AG04449 (cell line): ENCODE measurements around the gene UPK1B.

ENCODE experiments used
- CTCF ChIA-PET: fragments of 350-600 bp; formaldehyde crosslinking; extraction: SDS; loops from one replicate; lab custom pipeline; 2021; ENCODE audit warnings: antibody characterized with exemption; lab: Yijun Ruan, JAX
- POLR2A ChIA-PET: fragments of 400-600, 350-600 bp; formaldehyde crosslinking; extraction: SDS; loops from one replicate; lab custom pipeline; 2020; ENCODE audit warnings: antibody characterized with exemption, inconsistent platforms; lab: Yijun Ruan, JAX
- DNase-seq: peaks from one replicate; pipeline ENCODE4 v3.0.0-alpha.2; 2010; ENCODE audit warnings: low read depth, low spot score
- H3K4me3 ChIP-seq: 2 replicates; pipeline ENCODE4 v1.5.1; 2011; ENCODE audit warnings: low read depth, mild to moderate bottlenecking, control low read depth, low read length
- CTCF ChIP-seq: IDR thresholded peaks from one replicate; pipeline ENCODE4 v1.5.1; 2011; ENCODE audit warnings: mild to moderate bottlenecking, moderate library complexity, low read length, control low read depth, inconsistent platforms; ENCODE audit not compliant: insufficient read depth; ENCODE audit errors: missing control alignments

The UPK1B gene

GRCh38 chr3:119223511-119223910 lies 50.1 kb downstream of the UPK1B start:
- no peak for TF ChIP-seq CTCF
- no peak overlapping the region for H3K4me3 ChIP-seq
- ChIA-PET CTCF (interaction anchor here (0.9 kb wide), 1 partner anchor 76 kb away, joined by 3 read pairs; no protein-coding TSS in a partner anchor), POLR2A (interaction anchor here (0.7 kb wide), 1 partner anchor 11 kb away, joined by 3 read pairs; no protein-coding TSS in a partner anchor)
- no peak for DNase-seq

- POLR2A ChIA-PET: interaction anchor here (0.7 kb wide), 1 partner anchor 12 kb away, joined by 3 read pairs; no protein-coding TSS in a partner anchor
Measured at GRCh38 chr3:119225121-119225520, 51.7 kb downstream of the UPK1B start.

GRCh38 chr3:119227070-119227850 lies 53.9 kb downstream of the UPK1B start:
- no peak for TF ChIP-seq CTCF

More at GRCh38 chr3:119225121-119225520, 51.7 kb downstream of the UPK1B start:
- DNase-seq: no peak
- CTCF ChIA-PET: interaction anchor here (0.7 to 2.7 kb wide), 6 partner anchors 8 to 456 kb away, joined by 3 to 12 read pairs (median 6); partner anchors contain the start of genes B4GALT4 and TEX55
- no peak overlapping the region for H3K4me3 ChIP-seq
- no peak for TF ChIP-seq CTCF

GRCh38 chr3:119228373-119229145 lies 55.2 kb downstream of the UPK1B start:
- DNase-seq: no peak
- no peak for TF ChIP-seq CTCF
- ChIA-PET CTCF (interaction anchor here (1.3 to 1.7 kb wide), 2 partner anchors 12 to 83 kb away, joined by 5 to 6 read pairs; partner anchors contain the start of genes B4GALT4 and TEX55), POLR2A (no interaction called here)
- no peak overlapping the region for H3K4me3 ChIP-seq

More at GRCh38 chr3:119227070-119227850, 53.9 kb downstream of the UPK1B start:
- ChIA-PET POLR2A (no interaction called here), CTCF (interaction anchor here (1.0 to 2.6 kb wide), 5 partner anchors 13 to 81 kb away, joined by 3 to 9 read pairs (median 5); partner anchors contain the start of genes B4GALT4 and TEX55)
- no peak for DNase-seq
- H3K4me3 ChIP-seq: no peak overlapping the region

- POLR2A ChIA-PET: no interaction called here
- CTCF ChIA-PET: no interaction called here
- TF ChIP-seq CTCF: no peak
- H3K4me3 ChIP-seq: no peak overlapping the region
- DNase-seq: no peak
Measured at GRCh38 chr3:119229190-119229589, 55.8 kb downstream of the UPK1B start.
